ENCODE measurements around the gene FAHD2A. TPM values are rescaled to one million over a fixed set of nuclear protein-coding genes. Genes with fewer than 3 reads are reported as not detected.
A peak's percentile ranks its signal among the peaks of the same experiment; 100 is the strongest.
"Not testable (repeated sequence)": the region's sequence is repeated elsewhere in the genome, so short reads cannot be mapped to it uniquely, and the experiment has no call there.

Gene FAHD2A, protein sequence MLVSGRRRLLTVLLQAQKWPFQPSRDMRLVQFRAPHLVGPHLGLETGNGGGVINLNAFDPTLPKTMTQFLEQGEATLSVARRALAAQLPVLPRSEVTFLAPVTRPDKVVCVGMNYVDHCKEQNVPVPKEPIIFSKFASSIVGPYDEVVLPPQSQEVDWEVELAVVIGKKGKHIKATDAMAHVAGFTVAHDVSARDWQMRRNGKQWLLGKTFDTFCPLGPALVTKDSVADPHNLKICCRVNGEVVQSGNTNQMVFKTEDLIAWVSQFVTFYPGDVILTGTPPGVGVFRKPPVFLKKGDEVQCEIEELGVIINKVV
- total RNA-seq: 10 to 100 TPM; 31.0 to 39.8 TPM

DNA sequence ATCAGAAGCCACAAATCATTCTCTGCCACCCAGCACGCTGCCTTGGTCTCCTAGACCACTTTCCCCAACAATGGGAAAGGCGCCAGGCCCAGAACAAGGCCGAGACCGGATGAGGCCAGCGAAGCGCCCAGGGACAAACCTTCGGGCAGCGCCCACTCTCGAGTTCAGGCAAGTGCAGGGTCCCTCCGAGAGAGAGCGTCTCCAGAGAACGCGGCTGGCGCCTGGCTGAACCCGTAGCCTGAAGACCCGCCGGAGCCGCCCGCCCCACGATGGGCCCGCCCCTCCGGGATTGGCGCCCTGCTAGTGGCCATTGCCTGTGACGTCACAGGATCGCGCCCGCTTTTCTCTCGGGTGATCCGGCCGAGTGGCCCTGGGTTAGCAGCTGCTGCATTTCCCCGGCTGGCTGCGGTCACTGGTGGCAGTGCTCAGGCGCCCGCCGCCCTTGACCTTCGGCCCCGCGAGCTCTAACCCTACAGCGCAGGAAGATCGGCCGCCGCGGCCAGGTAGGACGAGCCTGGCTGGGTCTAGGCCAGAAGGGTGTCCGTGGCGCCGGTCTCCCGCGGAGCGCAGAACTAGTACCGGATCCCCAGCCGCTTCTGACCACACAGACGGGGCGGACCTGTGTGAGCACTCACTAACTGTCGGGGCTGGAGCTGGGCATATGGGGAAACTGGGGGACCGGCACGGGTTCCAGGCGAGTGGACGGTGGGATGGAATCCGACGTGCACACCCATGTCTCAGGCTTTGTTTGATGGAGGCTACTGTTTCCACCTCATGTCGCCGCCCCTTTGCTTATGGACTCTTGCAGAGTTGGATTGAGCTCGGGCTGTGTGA, at the start of gene FAHD2A:
TSS of gene FAHD2A (plus strand) at position 339 of the 834 bp plus-strand sequence. CDS start 2,851 bp downstream, outside the sequence.
- Mint-ChIP-seq H3K27ac (peak within 1 kb of the TSS; percentile 96), H3K36me3 (peaks cover 0 to 17% of the 10 kb centered on the region in 2 donors), H3K9me3 (no peaks in the 10 kb centered on the region)
- ATAC-seq (peak; percentile 97), DNase-seq (ENCODE audit: low spot score in 2 of 2) (peak; percentile 93 to 97)

DNA sequence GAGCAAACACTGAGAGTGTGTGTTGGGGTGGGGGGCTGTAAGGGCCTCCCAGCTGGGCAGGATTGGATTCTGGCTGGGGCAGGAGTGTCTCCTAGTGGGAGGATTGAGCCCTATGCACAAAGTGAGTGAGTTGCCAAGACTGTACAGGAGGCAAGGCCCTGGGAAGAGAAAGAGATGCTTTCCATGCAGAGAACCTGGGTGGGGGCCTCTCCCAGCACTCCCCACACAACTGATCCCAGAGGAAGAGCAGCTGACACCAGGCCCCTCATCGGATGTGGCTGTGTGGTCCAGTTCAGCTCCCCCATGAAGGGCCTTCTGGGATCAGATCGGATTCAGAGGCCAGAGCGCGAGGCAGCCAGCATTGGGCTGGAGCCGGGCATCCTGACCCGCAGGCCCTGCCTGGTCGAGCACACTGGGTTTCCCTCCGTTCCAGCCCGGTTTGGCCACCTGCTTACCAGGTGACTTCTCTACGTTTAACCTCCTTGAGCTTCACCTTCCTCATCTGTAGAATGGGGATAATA, 49.4 kb upstream of the FAHD2A start:
- Mint-ChIP-seq H3K9me3 (no peaks in the 10 kb centered on the region), H3K27ac (no peak overlapping the region), H3K36me3 (no peaks in the 10 kb centered on the region)
- DNase-seq (ENCODE audit: low spot score in 2 of 2) (peak in 1 of 2 donors; percentile 42), ATAC-seq (no peak)

DNA sequence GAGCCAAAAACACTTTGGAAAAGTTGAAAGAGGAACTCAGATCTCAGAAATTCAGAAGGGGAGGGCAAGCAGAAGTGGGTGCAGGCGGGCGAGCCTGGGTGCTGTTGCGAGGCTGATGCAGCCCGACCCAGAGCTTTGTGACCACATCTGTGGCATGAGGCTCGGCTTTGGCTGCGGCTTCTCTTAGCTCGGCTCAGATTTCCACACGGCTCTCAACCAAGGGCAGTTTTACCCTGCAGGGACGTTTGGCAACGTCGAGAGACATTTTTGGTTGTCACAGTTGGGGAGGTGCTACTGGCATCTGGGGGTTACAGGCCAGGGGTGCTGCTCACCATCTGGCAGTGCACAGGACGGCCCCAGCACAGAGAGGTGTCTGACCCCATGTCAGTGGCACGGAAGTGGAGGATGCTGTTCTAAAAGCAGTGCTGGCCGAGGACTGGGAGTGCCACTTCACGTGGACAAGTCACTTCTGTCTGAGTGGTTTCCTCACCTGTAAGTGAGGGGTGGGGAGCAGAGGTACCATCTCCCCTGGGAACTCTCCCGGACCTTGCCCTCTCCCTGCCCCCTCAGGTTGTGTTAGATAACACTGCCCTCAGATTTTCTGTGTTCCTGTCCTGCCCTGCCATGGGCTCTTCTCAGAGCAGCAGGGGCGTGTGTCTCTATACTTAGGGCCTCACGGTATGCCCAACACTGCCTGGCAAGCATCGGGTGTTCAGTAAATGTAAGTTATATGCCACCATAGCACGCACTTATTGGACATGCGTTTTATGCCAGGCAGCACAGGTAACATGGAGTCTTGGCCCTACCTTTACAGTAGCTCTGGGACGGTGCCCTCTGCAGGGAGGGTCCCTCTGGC, 48.7 kb upstream of the FAHD2A start:
- Mint-ChIP-seq H3K27ac (peak overlapping the region in 1 of 2 donors; percentile 72), H3K36me3 (no peaks in the 10 kb centered on the region), H3K9me3 (no peaks in the 10 kb centered on the region)
- ATAC-seq: no peak
- DNase-seq (ENCODE audit: low spot score in 2 of 2): peak in 1 of 2 donors; percentile 39

DNA sequence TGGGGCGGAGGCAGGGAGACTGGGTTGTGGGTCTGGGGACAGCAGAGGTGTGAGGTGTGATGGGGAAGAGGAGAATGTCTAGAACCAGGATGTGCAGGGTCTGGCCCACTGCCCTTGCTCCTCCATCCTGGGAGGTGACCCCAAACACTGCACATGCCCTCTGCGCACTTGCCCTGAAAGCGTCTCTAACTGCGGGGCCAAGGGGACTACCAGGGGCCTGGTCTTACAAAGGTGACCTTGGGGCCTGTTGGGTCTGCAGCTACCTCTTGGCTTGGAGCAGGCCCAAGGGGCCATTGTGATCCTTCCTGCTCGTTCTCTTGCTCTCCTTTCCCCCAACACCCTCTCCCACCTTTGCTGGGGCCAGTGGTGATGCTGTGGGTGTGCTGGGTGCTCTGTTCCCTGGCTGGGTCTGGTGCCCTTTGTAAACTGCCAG, 48.0 kb upstream of the FAHD2A start:
- ATAC-seq (no peak), DNase-seq (ENCODE audit: low spot score in 2 of 2) (peak in 1 of 2 donors; percentile 34)
- H3K27ac Mint-ChIP-seq: no peak overlapping the region
- no peaks in the 10 kb centered on the region for H3K36me3 Mint-ChIP-seq
- H3K9me3 Mint-ChIP-seq: no peaks in the 10 kb centered on the region

DNA sequence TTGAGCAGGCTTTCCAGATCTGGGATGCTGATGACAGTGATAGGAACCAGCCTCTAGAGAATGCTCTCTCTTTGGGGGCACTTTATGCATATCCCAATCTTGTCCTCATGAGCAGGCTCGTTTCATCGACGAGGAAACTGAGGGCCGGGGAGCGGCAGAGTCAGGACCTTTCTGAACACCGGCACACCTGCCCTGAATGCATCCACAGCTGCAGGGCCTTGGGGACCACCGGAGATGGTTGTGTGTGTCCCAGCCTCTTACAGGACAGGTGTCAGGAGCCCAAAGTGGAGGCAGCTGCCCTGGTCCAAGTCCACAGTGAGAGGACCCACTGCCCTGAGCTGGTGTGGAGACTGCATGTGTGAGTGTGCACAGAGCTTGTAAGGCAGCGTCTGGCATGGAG, 47.6 kb upstream of the FAHD2A start:
- ATAC-seq (no peak), DNase-seq (ENCODE audit: low spot score in 2 of 2) (peak in 1 of 2 donors; percentile 35)
- Mint-ChIP-seq H3K27ac (no peak overlapping the region), H3K36me3 (no peaks in the 10 kb centered on the region), H3K9me3 (no peaks in the 10 kb centered on the region)

DNA sequence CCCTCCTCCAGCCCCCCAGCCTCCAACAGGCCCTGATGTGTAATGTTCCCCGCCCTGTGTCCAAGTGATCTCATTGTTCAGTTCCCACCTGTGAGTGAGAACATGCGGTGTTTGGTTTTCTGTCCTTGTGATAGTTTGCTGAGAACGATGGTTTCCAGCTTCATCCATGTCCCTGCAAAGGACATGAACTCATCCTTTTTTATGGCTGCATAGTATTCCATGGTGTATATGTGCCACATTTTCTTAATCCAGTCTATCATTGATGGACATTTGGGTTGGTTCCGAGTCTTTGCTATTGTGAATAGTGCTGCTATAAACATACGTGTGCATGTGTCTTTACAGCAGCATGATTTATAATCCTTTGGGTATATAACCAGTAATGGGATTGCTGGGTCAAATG, 47.0 kb upstream of the FAHD2A start:
- not testable (repeated sequence) for H3K36me3 Mint-ChIP-seq; DNase-seq (ENCODE audit: low spot score in 2 of 2); H3K9me3 Mint-ChIP-seq; H3K27ac Mint-ChIP-seq; ATAC-seq

DNA sequence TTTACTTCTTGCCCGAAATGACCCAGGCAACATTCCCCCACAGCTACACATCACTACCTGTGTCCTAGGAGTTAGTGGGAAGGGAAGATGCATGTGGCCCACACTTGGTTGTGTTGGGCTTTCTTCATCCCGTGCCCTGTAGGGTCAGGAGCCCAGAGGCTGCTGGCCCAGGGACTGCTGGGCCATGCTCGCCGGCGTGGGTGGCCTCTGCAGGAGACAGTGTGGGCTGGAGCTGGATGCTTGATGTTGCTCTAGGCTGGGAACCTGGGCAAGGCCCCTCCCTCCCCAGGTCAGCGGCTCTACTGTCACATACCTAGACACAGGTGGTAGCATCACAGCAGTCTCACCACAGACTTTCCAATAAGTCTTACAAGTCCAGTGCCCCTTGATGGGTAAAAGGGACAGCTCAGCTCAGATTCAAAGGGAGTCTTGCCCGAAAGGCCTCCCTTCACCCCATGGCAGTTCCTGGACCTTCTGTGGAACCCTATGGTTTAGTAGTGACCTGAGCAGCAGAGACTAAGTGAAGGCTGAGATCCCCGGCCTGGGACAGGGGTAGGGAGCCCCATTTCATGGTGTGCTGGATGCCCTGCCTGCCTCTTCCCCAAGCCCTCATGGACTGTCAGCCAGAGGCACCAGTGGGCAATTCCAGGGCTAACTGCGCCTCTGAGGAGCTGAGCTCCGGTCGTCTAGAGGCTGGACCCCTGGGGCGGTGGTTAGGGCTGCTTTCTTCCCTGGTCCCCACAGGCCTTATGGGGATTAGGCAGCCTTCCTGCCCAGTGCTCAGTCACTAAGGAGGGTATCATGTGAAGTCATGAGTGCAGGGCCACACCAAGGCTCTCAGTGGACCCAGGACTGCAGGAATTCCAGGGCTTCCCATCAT, 45.4 kb upstream of the FAHD2A start:
- H3K9me3 Mint-ChIP-seq: no peaks in the 10 kb centered on the region
- no peak overlapping the region for H3K27ac Mint-ChIP-seq
- no peak for ATAC-seq
- DNase-seq (ENCODE audit: low spot score in 2 of 2): no peak
- H3K36me3 Mint-ChIP-seq: no peaks in the 10 kb centered on the region

DNA sequence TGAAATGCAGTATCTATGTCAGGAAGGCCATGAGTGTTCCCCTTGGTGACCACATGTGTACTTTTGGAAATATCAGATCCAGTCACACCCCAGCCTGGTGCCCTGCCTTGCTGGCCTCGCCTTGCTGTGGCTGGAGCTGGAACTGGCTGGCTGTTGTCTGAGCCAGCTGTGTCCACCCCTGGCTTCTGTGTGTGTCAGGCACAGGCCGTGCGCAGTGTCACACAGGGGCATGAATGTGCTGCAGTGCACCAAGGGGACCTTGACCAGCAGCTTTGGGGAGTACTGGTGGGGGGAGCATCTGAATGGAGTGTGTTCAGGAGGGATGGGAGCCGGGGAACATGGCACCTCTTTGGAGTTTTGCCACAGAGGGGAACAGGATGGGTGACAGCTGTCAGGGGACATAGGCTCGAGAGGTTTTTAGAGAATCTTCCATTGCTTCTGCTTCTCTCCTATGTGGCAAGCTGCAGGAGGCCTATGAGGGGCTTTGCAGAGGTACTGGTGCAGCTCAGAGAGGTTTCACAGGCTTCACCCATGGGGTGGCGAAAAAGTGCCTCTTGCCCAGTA, 44.7 kb upstream of the FAHD2A start:
- Mint-ChIP-seq H3K36me3 (no peaks in the 10 kb centered on the region), H3K9me3 (no peaks in the 10 kb centered on the region), H3K27ac (no peak overlapping the region)
- ATAC-seq: no peak
- DNase-seq (ENCODE audit: low spot score in 2 of 2): peak in 1 of 2 donors; percentile 40

DNA sequence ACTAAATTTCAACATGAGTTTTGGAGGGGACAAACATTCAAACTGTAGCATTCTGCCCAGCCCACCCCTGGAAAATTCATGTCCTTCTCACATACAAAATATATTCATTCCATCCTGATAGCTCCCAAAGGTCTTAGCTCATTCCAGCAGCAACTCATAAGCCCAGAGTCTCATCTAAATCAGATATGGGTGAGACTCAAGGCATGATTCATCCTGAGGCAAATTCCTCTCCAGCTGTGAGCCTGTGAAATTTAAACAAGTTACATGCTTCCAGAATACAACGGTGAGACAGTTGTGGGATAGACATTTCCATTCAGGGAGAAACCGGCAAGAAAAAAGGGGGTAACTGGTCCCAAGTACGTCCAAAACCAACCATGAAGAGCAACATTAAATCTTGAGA, 43.5 kb upstream of the FAHD2A start:
- ATAC-seq (no peak), DNase-seq (ENCODE audit: low spot score in 2 of 2) (no peak)
- Mint-ChIP-seq H3K27ac (no peak overlapping the region), H3K36me3 (no peaks in the 10 kb centered on the region), H3K9me3 (no peaks in the 10 kb centered on the region)

DNA sequence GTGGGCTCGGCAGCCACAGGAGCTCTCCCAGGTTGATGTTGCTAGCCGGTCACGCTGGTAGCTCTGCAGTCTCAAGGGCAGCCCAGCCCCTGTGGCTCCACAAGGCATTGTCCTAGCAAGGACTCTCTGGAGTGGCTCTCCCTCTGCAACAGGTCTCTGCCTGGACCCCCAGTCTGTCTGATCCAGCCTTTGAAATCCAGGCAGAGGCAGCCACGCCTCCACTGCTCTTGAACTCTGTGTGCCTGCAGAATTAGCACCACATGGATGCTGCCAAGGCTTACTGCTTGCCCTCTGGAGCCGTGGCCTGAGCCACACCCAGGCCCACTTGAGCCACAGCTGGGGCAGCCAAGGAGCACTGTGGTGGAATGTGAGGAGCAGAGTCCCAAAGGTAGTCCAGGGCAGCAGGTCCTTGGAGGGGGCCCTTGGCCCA, 43.0 kb upstream of the FAHD2A start:
- no peak overlapping the region for H3K27ac Mint-ChIP-seq
- H3K9me3 Mint-ChIP-seq: no peaks in the 10 kb centered on the region
- no peaks in the 10 kb centered on the region for H3K36me3 Mint-ChIP-seq
- no peak for ATAC-seq
- DNase-seq (ENCODE audit: low spot score in 2 of 2): no peak

DNA sequence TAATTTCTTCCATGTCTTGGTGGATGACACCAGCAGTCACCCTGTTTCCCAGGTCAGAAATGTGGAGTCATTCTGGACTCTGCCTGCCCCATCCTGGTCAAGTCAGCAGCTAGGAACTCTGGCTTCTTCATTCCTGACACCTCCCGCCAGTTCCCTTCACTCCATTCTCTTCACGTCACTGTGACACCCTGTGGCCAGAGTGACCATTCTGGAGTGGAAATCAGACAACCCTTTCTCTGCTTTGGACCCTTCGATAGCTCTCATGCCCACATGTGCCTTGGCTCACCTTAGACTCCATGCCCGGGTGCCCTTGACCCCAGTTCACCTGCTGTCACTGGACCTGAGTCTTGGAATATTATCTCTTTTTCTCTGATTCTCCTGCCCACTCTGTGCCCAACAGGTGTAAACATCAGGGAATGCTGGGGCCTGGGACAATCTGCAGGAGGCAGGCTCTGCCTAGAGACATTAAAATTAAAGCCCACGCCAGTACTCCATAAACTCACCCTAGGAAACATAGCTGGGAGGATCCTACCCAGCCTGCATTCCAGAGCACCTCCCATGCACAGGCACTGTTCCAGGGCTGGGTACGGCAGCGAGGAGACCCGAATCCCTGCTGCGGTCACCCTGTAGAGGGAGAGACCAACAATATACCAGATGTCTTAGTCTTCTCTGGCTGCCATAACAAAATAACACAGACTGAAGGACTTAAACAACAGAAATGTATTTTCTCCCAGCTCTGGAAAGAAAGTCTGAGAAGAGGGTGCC, 41.1 kb upstream of the FAHD2A start:
- no peak for DNase-seq (ENCODE audit: low spot score in 2 of 2)
- no peaks in the 10 kb centered on the region for H3K36me3 Mint-ChIP-seq
- no peak for ATAC-seq
- no peaks in the 10 kb centered on the region for H3K9me3 Mint-ChIP-seq
- H3K27ac Mint-ChIP-seq: no peak overlapping the region

DNA sequence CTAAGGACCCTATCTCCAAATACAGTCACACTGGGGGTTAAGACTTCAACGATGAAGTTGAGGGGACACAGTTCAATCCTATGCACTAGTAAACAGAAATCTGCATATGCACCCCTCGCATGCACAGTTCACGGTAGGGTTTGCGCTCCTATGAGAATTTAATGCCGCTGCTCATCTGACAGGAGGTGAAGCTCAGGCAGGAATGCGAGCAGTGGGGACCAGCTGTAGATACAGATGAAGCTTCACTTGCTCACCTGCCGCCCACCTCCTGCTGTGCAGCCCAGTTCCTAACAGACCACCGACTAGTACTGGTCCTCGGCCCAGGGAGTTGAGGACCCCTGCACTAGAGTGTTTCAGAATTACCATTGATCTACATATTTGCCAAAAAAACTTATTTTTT, 40.0 kb upstream of the FAHD2A start:
- Mint-ChIP-seq H3K36me3 (no peaks in the 10 kb centered on the region), H3K9me3 (no peaks in the 10 kb centered on the region), H3K27ac (no peak overlapping the region)
- DNase-seq (ENCODE audit: low spot score in 2 of 2) (peak in 1 of 2 donors; percentile 16), ATAC-seq (no peak)

DNA sequence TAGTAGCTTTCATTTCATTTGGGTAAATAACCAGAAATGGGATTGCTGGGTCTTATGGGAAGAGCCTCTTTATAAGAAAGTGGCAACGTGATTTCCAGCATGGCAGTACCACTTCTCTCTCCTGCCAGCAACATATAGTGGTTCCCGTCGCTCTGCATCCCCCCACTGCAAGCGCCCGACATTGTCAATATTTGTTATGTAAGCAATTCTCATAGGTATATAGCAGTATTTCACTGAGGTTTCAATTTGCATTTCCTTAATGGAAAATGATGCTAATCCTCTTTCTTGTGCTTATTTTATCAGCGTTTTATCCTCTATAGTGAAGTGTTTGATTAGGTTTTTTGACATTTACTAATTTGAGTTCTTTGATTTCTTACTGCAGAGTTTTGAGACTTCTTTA, 36.0 kb upstream of the FAHD2A start:
- no peak overlapping the region for H3K27ac Mint-ChIP-seq
- DNase-seq (ENCODE audit: low spot score in 2 of 2): no peak
- no peaks in the 10 kb centered on the region for H3K36me3 Mint-ChIP-seq
- ATAC-seq: no peak
- no peaks in the 10 kb centered on the region for H3K9me3 Mint-ChIP-seq

DNA sequence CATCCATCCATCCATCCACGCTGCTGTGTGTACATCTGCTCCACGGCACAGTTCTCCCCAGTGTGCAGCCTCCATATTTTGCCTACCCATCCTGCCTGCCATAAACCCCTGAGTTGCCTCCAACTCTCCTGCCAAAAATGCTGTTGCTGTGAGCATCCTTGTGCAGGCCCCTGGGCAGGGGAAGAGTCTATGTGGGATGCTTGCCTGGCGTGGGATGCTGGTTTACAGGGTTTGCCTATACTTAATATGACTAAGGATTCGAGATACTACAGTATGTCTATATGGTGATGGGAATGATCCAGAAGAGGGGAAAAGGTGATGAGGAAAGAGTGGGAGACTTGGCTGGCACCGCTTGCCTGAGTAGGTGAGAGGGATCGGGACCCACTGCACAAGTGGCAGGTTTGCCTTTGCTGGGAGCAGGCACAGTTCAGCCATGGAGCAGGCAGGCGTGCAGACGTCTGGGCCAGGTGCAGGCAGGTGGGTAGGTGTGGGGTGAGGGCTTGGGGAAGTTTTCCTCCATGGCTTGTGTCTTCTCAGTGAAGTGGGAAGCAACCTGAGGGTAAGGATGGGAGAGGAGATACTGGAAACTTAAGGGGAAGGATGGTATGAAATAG, 30.2 kb upstream of the FAHD2A start:
- no peak overlapping the region for H3K27ac Mint-ChIP-seq

More for the DNA sequence above, 30.2 kb upstream of the FAHD2A start:
- H3K9me3 Mint-ChIP-seq: no peaks in the 10 kb centered on the region
- DNase-seq (ENCODE audit: low spot score in 2 of 2) (no peak), ATAC-seq (no peak)
- no peaks in the 10 kb centered on the region for H3K36me3 Mint-ChIP-seq
